Upper lobe of left lung (tissue), 4 donors: ENCODE measurements around the gene NT5C3A.

Source experiments
- CTCF ChIP-seq, 6 experiments: fragments of 450-650 bp in 4 of 6; fragments of 200-600 bp in 2 of 6; sonication (generic) in 2 of 6; IDR thresholded peaks; one replicate each; pipeline ENCODE4 v1.5.1; 2016 to 2019; ENCODE audit warnings: antibody characterized with exemption in 6 of 6
- EP300 ChIP-seq, 4 donors: sonication (generic); formaldehyde crosslinking; IDR thresholded peaks; one replicate each; pipeline ENCODE4 v1.5.1; 2017; ENCODE audit warnings: antibody characterized with exemption in 4 of 4, control low read depth in 2 of 4
- POLR2A ChIP-seq, 4 donors: fragments of 450-650 bp; IDR thresholded peaks; one replicate each; pipeline ENCODE4 v1.5.1; 2016 to 2017; ENCODE audit warnings: antibody characterized with exemption in 4 of 4, mild to moderate bottlenecking in 2 of 4
- POLR2AphosphoS5 ChIP-seq, 2 donors: sonication (generic); formaldehyde crosslinking; IDR thresholded peaks; one replicate each; pipeline ENCODE4 v1.5.1; 2017; ENCODE audit warnings: antibody characterized with exemption in 2 of 2

GRCh38 chr7:33079096-33079495, 16.5 kb upstream of the NT5C3A start:
- TF ChIP-seq POLR2A (IDR thresholded peaks at IDR 0.05) (no peak), CTCF (IDR thresholded peaks at IDR 0.05) (no peak), EP300 (IDR thresholded peaks at IDR 0.05) (no peak), POLR2AphosphoS5 (IDR thresholded peaks at IDR 0.05) (no peak)
